Naive thymus-derived CD4-positive, alpha-beta T cell (primary cell): ENCODE measurements around the gene ZNF331. TPM values are rescaled to one million over a fixed set of nuclear protein-coding genes. Genes with fewer than 3 reads are reported as not detected.
A peak's percentile ranks its signal among the peaks of the same experiment; 100 is the strongest.

ENCODE experiments used
- ATAC-seq: fragments of 150-1000 bp; cut with Tn5 transposase; 2 replicates; pipeline ENCODE4 v1.10.0; 2021; ENCODE audit warnings: mild to moderate bottlenecking, moderate library complexity
- CTCF ChIA-PET: fragments of 350-600 bp; sonication (Branson Sonifier 250); formaldehyde crosslinking; loops from one replicate; lab custom pipeline; 2021; ENCODE audit warnings: antibody characterized with exemption; lab: Charles Lee
- POLR2A ChIA-PET: fragments of 350-600 bp; sonication (Branson Sonifier 250); formaldehyde crosslinking; loops from one replicate; lab custom pipeline; 2021; ENCODE audit warnings: antibody characterized with exemption, inconsistent platforms; lab: Charles Lee
- DNase-seq, 9 donors: peaks; one replicate each; pipeline versions ENCODE4 v3.0.0 to v3.0.0-alpha.2; 2020 to 2022; ENCODE audit warnings: mixed read lengths in 1 of 9
- H3K27ac ChIP-seq: one replicate; pipeline ENCODE4 v1.7.0; 2013; ENCODE audit warnings: mild to moderate bottlenecking, low read depth, low read length, moderate library complexity
- H3K27me3 ChIP-seq, 2 donors: one replicate each; pipeline ENCODE4 v1.7.0; 2013; ENCODE audit warnings: low read length in 2 of 2, mild to moderate bottlenecking in 2 of 2, moderate library complexity in 2 of 2; ENCODE audit not compliant: control insufficient read depth in 2 of 2, insufficient read depth in 2 of 2
- H3K36me3 ChIP-seq, 3 experiments: 1 replicate in 2 of 3; 2 replicates in 1 of 3; pipeline ENCODE4 v1.7.0; 2013; ENCODE audit warnings: low read length in 3 of 3, mild to moderate bottlenecking in 3 of 3, moderate library complexity in 1 of 3; ENCODE audit not compliant: insufficient read depth in 3 of 3, control insufficient read depth in 2 of 3
- H3K4me1 ChIP-seq, 2 donors: one replicate each; pipeline ENCODE4 v1.7.0; 2013; ENCODE audit warnings: low read length in 2 of 2, mild to moderate bottlenecking in 2 of 2, moderate library complexity in 1 of 2; ENCODE audit not compliant: control insufficient read depth in 2 of 2, insufficient read depth in 2 of 2
- H3K4me3 ChIP-seq: 2 replicates; pipeline ENCODE4 v1.7.0; 2013; ENCODE audit warnings: mild to moderate bottlenecking, low read length
- H3K9me3 ChIP-seq, 3 experiments: 1 replicate in 2 of 3; 2 replicates in 1 of 3; pipeline ENCODE4 v1.7.0; 2013; ENCODE audit warnings: low read length in 3 of 3; ENCODE audit not compliant: control insufficient read depth in 2 of 3
- H3K27ac Mint-ChIP-seq, 9 donors: one replicate each; pipeline ENCODE4 v1.8.0; 2020 to 2022; ENCODE audit warnings: mixed read lengths in 9 of 9, mild to moderate bottlenecking in 8 of 9, moderate library complexity in 5 of 9, inconsistent platforms in 2 of 9
- H3K27me3 Mint-ChIP-seq, 5 donors: one replicate each; pipeline ENCODE4 v1.8.0; 2021 to 2022; ENCODE audit warnings: mixed read lengths in 5 of 5, mild to moderate bottlenecking in 1 of 5
- H3K36me3 Mint-ChIP-seq, 5 donors: one replicate each; pipeline ENCODE4 v1.8.0; 2020 to 2022; ENCODE audit warnings: mixed read lengths in 5 of 5, mild to moderate bottlenecking in 3 of 5, inconsistent platforms in 1 of 5
- H3K4me1 Mint-ChIP-seq, 7 donors: one replicate each; pipeline ENCODE4 v1.8.0; 2020 to 2022; ENCODE audit warnings: mixed read lengths in 7 of 7, mild to moderate bottlenecking in 3 of 7, inconsistent platforms in 1 of 7
- H3K4me3 Mint-ChIP-seq, 10 donors: one replicate each; pipeline ENCODE4 v1.8.0; 2020 to 2022; ENCODE audit warnings: mild to moderate bottlenecking in 10 of 10, mixed read lengths in 10 of 10, moderate library complexity in 6 of 10, inconsistent platforms in 2 of 10
- H3K9me3 Mint-ChIP-seq, 11 donors: one replicate each; pipeline ENCODE4 v1.8.0; 2020 to 2022; ENCODE audit warnings: mixed read lengths in 11 of 11, mild to moderate bottlenecking in 4 of 11, inconsistent platforms in 1 of 11, moderate library complexity in 1 of 11
- intact Hi-C, 2 donors: fragments of 100-400 bp; cut with micrococcal nuclease; formaldehyde crosslinking; loops; one replicate each; pipeline ENCODE4 v1.15.1; 2023
- polyA plus RNA-seq, 2 donors: library from polyadenylated mRNA; unstranded; fragments of 300-500 nt; fragmentation: Illumina TruSeq; gene quantifications; one replicate each; pipeline ENCODE4 v1.2.3, GENCODE V29; 2021
- total RNA-seq, 6 experiments: library from RNA in 5 of 6; stranded (reverse) in 5 of 6; gene quantifications; 1 replicate in 5 of 6; 2 replicates in 1 of 6; pipeline ENCODE4 v1.2.3 and lab custom pipeline; 2021 to 2026

Gene ZNF331
- total and polyA plus RNA-seq, 7 experiments from 2014 or later, result 18.1 to 318 (median 68.0) TPM

- Histone ChIP-seq H3K4me1 (no peaks in the 10 kb centered on the region), H3K27ac (no peak overlapping the region), H3K9me3 (peaks cover 0 to 12% (median 0%) of the 10 kb centered on the region in 3 experiments), H3K27me3 (no peaks in the 10 kb centered on the region), H3K36me3 (peaks cover 0 to 9% (median 0%) of the 10 kb centered on the region in 3 experiments), H3K4me3 (no peak overlapping the region)
- Mint-ChIP-seq H3K36me3 (peaks cover 15 to 68% (median 58%) of the 10 kb centered on the region in 5 donors), H3K27ac (no peak overlapping the region), H3K4me1 (no peaks in the 10 kb centered on the region), H3K27me3 (no peaks in the 10 kb centered on the region), H3K9me3 (peaks cover under 1 to 57% (median 20%) of the 10 kb centered on the region in 11 donors), H3K4me3 (no peak overlapping the region)
- no peak for DNase-seq
- ChIA-PET POLR2A (no interaction called here), CTCF (interaction anchor here (1.0 kb wide), 1 partner anchor 19 kb away, joined by 3 read pairs; no protein-coding TSS in a partner anchor)
- intact Hi-C loops, result no loop called here
- ATAC-seq, result no peak
Measured at GRCh38 chr19:53530622-53531021, 7.3 kb upstream of the ZNF331 start.

DNA sequence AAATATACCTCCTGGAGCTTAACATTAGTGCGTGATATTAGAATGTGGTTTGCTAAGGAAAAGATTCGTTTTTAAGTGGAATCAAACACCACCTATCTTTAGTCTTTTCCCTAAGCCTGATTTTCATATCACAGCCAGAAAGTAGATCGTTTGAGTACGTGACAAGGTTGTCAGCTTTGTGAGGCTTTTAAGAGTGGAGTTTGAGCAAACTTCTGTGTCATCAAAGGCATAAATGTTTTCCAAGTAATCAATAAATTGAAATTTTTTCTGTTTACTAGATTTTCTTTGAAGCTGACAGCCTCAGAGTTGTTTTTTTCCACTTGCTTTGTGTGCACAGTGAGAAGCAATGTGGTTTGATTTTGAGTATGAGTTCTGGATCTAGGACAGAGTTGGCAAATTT is 6.5 kb upstream of the ZNF331 start:
- peaks cover 0 to 4% (median 0%) of the 10 kb centered on the region in 3 experiments for H3K9me3 ChIP-seq
- ATAC-seq (no peak), DNase-seq (no peak)
- no peaks in the 10 kb centered on the region for H3K27me3 ChIP-seq
- Mint-ChIP-seq H3K27me3 (no peaks in the 10 kb centered on the region), H3K9me3 (peaks cover 0 to 55% (median 15%) of the 10 kb centered on the region in 11 donors), H3K4me3 (no peak overlapping the region), H3K27ac (no peak overlapping the region), H3K4me1 (peaks cover 0 to 4% (median 0%) of the 10 kb centered on the region in 7 donors), H3K36me3 (peaks cover 11 to 65% (median 55%) of the 10 kb centered on the region in 5 donors)
- peaks cover 0 to 9% (median 0%) of the 10 kb centered on the region in 3 experiments for H3K36me3 ChIP-seq
- intact Hi-C loops, result no loop called here
- no peaks in the 10 kb centered on the region for H3K4me1 ChIP-seq
- CTCF ChIA-PET, result interaction anchor here (1.0 kb wide), 1 partner anchor 19 kb away, joined by 3 read pairs; no protein-coding TSS in a partner anchor
- H3K4me3 ChIP-seq, result no peak overlapping the region
- POLR2A ChIA-PET, result no interaction called here
- no peak overlapping the region for H3K27ac ChIP-seq

DNA sequence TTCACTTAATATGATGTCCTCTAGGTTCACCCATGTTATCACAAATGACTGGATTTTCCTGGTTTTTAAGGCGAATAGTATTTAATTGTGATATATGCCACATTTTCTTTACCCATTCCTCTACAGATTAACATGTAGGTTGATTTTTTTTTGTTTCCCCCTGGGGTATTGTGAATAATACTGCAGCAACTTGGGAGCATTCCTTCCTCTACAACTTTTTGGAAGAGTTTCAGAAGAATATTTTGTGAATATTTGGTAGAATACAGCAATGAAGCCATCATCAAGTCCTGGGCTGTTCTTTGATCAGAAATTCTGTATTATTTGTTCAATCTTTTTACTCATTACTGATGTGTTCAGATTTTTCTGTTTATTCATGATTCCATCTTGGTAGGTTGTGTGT is 5.6 kb upstream of the ZNF331 start:
- no peaks in the 10 kb centered on the region for H3K27me3 Mint-ChIP-seq
- peaks cover 0 to 59% (median 17%) of the 10 kb centered on the region in 11 donors for H3K9me3 Mint-ChIP-seq
- no peaks in the 10 kb centered on the region for H3K27me3 ChIP-seq
- peaks cover 0 to 9% (median 0%) of the 10 kb centered on the region in 3 experiments for H3K36me3 ChIP-seq
- H3K4me1 Mint-ChIP-seq, result peaks cover 0 to 4% (median 0%) of the 10 kb centered on the region in 7 donors
- no peak overlapping the region for H3K4me3 Mint-ChIP-seq
- peaks cover 11 to 66% (median 52%) of the 10 kb centered on the region in 5 donors for H3K36me3 Mint-ChIP-seq
- DNase-seq, result no peak
- intact Hi-C loops, result no loop called here
- ATAC-seq, result no peak
- H3K4me3 ChIP-seq, result no peak overlapping the region
- CTCF ChIA-PET, result no interaction called here
- POLR2A ChIA-PET, result no interaction called here
- peaks cover 0 to 6% of the 10 kb centered on the region in 2 donors for H3K4me1 ChIP-seq
- peaks cover 0 to 4% (median 0%) of the 10 kb centered on the region in 3 experiments for H3K9me3 ChIP-seq
- no peak overlapping the region for H3K27ac Mint-ChIP-seq
- no peak overlapping the region for H3K27ac ChIP-seq

GRCh38 chr19:53536225-53536548 is 1.8 kb upstream of the ZNF331 start:
- POLR2A ChIA-PET, result interaction anchor here (1.7 to 3.6 kb wide), 2 partner anchors 15 to 17 kb away, joined by 6 to 25 read pairs; no protein-coding TSS in a partner anchor
- intact Hi-C loops, result no loop called here
- Histone ChIP-seq H3K36me3 (peaks cover 0 to 10% (median 3%) of the 10 kb centered on the region in 3 experiments), H3K27me3 (no peaks in the 10 kb centered on the region), H3K9me3 (no peaks in the 10 kb centered on the region), H3K27ac (no peak overlapping the region), H3K4me3 (no peak overlapping the region), H3K4me1 (peaks cover 3 to 6% of the 10 kb centered on the region in 2 donors)
- Mint-ChIP-seq H3K27me3 (peaks cover 0 to 2% (median 0%) of the 10 kb centered on the region in 5 donors), H3K9me3 (peaks cover 0 to 54% (median 16%) of the 10 kb centered on the region in 11 donors), H3K36me3 (peaks cover 16 to 58% (median 46%) of the 10 kb centered on the region in 5 donors), H3K27ac (peak overlapping the region in 6 of 9 donors; percentile 29 to 100 (median 88)), H3K4me1 (peaks cover 0 to 31% (median 19%) of the 10 kb centered on the region in 7 donors), H3K4me3 (peak overlapping the region in 2 of 10 donors; percentile 23 to 25)
- DNase-seq (no peak), ATAC-seq (no peak)
- CTCF ChIA-PET, result no interaction called here

DNA sequence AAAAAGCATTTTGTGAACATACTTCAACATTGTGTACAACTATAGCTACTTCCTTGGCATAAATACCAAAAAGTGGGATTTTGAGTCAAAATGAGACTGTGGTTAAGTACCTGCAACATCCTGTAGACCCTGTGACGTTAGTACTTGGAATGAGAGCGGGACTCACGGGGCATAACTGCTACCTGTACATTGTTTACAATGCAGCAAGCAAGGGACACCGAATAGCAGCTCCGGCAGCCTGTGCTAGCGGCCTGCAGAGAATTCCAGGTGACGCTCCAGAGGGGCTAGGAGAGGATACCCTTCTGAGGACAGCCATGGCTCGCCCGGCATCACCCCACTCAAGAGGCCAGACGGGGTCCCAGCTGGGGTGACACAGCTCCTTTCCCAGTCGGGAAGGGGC is 824 bp upstream of the ZNF331 start:
- ATAC-seq (no peak), DNase-seq (peak in 6 of 9 donors; percentile 48 to 63 (median 52))
- POLR2A ChIA-PET, result interaction anchor here (0.6 to 3.6 kb wide), 4 partner anchors 9 to 25 kb away, joined by 3 to 25 read pairs (median 4); no protein-coding TSS in a partner anchor
- H3K4me3 Mint-ChIP-seq, result peak overlapping the region; percentile 92 to 98 (median 96)
- Histone ChIP-seq H3K4me1 (peaks cover 3 to 6% of the 10 kb centered on the region in 2 donors), H3K4me3 (peak overlapping the region; percentile 65), H3K36me3 (peaks cover 0 to 18% (median 3%) of the 10 kb centered on the region in 3 experiments), H3K27ac (peak overlapping the region; percentile 96), H3K9me3 (no peaks in the 10 kb centered on the region), H3K27me3 (no peaks in the 10 kb centered on the region)
- peak overlapping the region; percentile 96 to 100 (median 99) for H3K27ac Mint-ChIP-seq
- CTCF ChIA-PET, result no interaction called here
- peaks cover 0 to 48% (median 13%) of the 10 kb centered on the region in 11 donors for H3K9me3 Mint-ChIP-seq
- peaks cover 13 to 56% (median 45%) of the 10 kb centered on the region in 5 donors for H3K36me3 Mint-ChIP-seq
- intact Hi-C loops, result loop anchor here (1.0 kb wide), 3 partner anchors 16 to 17 kb away; no protein-coding TSS in a partner anchor
- peaks cover 0 to 35% (median 19%) of the 10 kb centered on the region in 7 donors for H3K4me1 Mint-ChIP-seq
- peaks cover 0 to 2% (median 0%) of the 10 kb centered on the region in 5 donors for H3K27me3 Mint-ChIP-seq

DNA sequence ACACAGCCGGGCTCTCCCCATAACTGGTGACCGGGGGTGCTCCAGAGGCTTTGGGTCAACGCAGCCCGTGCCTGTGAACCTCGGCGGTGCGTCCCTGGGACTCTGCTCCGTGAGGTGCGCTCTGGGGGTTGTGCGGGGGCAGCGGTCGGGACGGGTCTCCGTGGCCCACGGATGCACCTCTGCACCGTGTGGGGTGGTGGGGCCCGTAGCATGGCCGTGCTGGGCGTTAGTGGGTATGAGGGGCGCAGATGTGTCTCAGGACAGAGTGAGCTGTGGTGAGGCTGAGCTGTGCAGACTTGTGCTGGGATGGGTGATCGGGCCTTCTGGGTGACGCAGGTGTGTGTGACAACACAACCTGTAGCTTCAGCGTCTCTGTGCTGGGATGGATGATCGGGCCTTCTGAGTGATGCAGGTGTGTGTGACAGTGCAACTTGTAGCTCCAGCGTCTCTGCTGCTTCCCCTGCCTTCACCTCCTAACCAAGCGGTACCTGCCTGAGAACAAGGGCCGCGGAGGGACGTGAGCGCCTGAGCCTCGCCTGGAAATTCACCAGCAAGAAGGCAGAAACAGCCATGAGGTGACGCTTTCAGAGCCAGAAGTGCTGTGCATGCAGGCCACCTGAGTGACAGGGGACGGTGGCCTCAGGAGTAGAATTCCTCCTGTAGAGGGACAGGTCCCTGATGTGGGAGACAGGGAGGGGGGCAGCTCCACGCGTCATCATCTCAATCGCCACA is 599 bp downstream of the ZNF331 start:
- peaks cover 3 to 6% of the 10 kb centered on the region in 2 donors for H3K4me1 ChIP-seq
- Mint-ChIP-seq H3K9me3 (peaks cover 0 to 38% (median 11%) of the 10 kb centered on the region in 11 donors), H3K36me3 (peaks cover 10 to 48% (median 40%) of the 10 kb centered on the region in 5 donors), H3K4me3 (peak overlapping the region; percentile 92 to 98 (median 96)), H3K27ac (peak overlapping the region; percentile 96 to 100 (median 99)), H3K27me3 (peaks cover 0 to 2% (median 0%) of the 10 kb centered on the region in 5 donors), H3K4me1 (peaks cover 0 to 38% (median 23%) of the 10 kb centered on the region in 7 donors)
- no peak for DNase-seq
- H3K27ac ChIP-seq, result peak overlapping the region; percentile 98
- H3K27me3 ChIP-seq, result no peaks in the 10 kb centered on the region
- H3K9me3 ChIP-seq, result no peaks in the 10 kb centered on the region
- intact Hi-C loops, result loop anchor here in 1 of 2 donors (1.0 kb wide), 1 partner anchor 16 kb away; no protein-coding TSS in a partner anchor
- ChIA-PET POLR2A (interaction anchor here (0.6 to 3.6 kb wide), 3 partner anchors 14 to 18 kb away, joined by 3 to 25 read pairs (median 4); no protein-coding TSS in a partner anchor), CTCF (no interaction called here)
- no peak for ATAC-seq
- H3K36me3 ChIP-seq, result peaks cover 0 to 19% (median 3%) of the 10 kb centered on the region in 3 experiments
- peak overlapping the region; percentile 65 for H3K4me3 ChIP-seq
